GM18873 (cell line): ENCODE measurements around the gene OGDHL.
"Not testable (repeated sequence)": the region's sequence is repeated elsewhere in the genome, so short reads cannot be mapped to it uniquely, and the experiment has no call there.

Source experiments
- ATAC-seq: cut with Tn5 transposase; IDR thresholded peaks from one replicate; pipeline ENCODE4 v1.9.1; 2021; ENCODE audit warnings: mild to moderate bottlenecking, moderate library complexity, moderate number of reproducible peaks; ENCODE audit not compliant: unreplicated experiment, low FRiP score

The OGDHL gene

GRCh38 chr10:49761789-49762565 is at the start of gene OGDHL:
OGDHL (minus strand) TSS chr10:49762323; CDS start chr10:49758592, 3,731 bp downstream.
- peak; percentile 59 for ATAC-seq

GRCh38 chr10:49803988-49804387 is 41.9 kb upstream of the OGDHL start:
- ATAC-seq: no peak

GRCh38 chr10:49798275-49798674 is 36.2 kb upstream of the OGDHL start:
- ATAC-seq: no peak

GRCh38 chr10:49791100-49791499 is 29.0 kb upstream of the OGDHL start:
- no peak for ATAC-seq

- ATAC-seq: no peak
Observed at GRCh38 chr10:49784681-49785080, 22.6 kb upstream of the OGDHL start.

- no peak for ATAC-seq
Observed at GRCh38 chr10:49783645-49784044, 21.5 kb upstream of the OGDHL start.

GRCh38 chr10:49781247-49781646 is 19.1 kb upstream of the OGDHL start:
- ATAC-seq: no peak

GRCh38 chr10:49778197-49778596 is 16.1 kb upstream of the OGDHL start:
- ATAC-seq: no peak

GRCh38 chr10:49776851-49777250 is 14.7 kb upstream of the OGDHL start:
- ATAC-seq: no peak

- no peak for ATAC-seq
Observed at GRCh38 chr10:49775014-49775413, 12.9 kb upstream of the OGDHL start.

GRCh38 chr10:49772944-49773343 is 10.8 kb upstream of the OGDHL start:
- not testable (repeated sequence) for ATAC-seq

GRCh38 chr10:49771046-49771445 is 8.9 kb upstream of the OGDHL start:
- not testable (repeated sequence) for ATAC-seq

- no peak for ATAC-seq
Observed at GRCh38 chr10:49769692-49770091, 7.6 kb upstream of the OGDHL start.

- ATAC-seq: no peak
Observed at GRCh38 chr10:49768731-49769130, 6.6 kb upstream of the OGDHL start.

GRCh38 chr10:49768329-49768728 is 6.2 kb upstream of the OGDHL start:
- ATAC-seq: no peak

- no peak for ATAC-seq
Observed at GRCh38 chr10:49767752-49768151, 5.6 kb upstream of the OGDHL start.

- no peak for ATAC-seq
Observed at GRCh38 chr10:49766484-49766883, 4.4 kb upstream of the OGDHL start.

- no peak for ATAC-seq
Observed at GRCh38 chr10:49762566-49762877, 399 bp upstream of the OGDHL start.

GRCh38 chr10:49761201-49761788 is 828 bp downstream of the OGDHL start:
- no peak for ATAC-seq

GRCh38 chr10:49760789-49761188 is 1.3 kb downstream of the OGDHL start:
- no peak for ATAC-seq

GRCh38 chr10:49759787-49760551 is 2.2 kb downstream of the OGDHL start:
- no peak for ATAC-seq
